ENCODE measurements around the gene GREB1L. TPM values are rescaled to one million over a fixed set of nuclear protein-coding genes. Genes with fewer than 3 reads are reported as not detected.

Gene GREB1L
- total RNA-seq, 1 experiment from 2014 or later: 75.4 TPM

- Mint-ChIP-seq H3K27ac (ENCODE audit: unreplicated experiment) (no peak overlapping the region), H3K9me3 (ENCODE audit: unreplicated experiment) (no peaks in the 10 kb centered on the region), H3K36me3 (ENCODE audit: insufficient read depth, unreplicated experiment) (no peaks in the 10 kb centered on the region), H3K4me1 (ENCODE audit: low read depth, unreplicated experiment) (peaks cover 19% of the 10 kb centered on the region), H3K4me3 (ENCODE audit: unreplicated experiment) (no peak overlapping the region), H3K27me3 (ENCODE audit: insufficient read depth, unreplicated experiment) (no peaks in the 10 kb centered on the region)
- POLR2A ChIA-PET: no interaction called here
- no peak for TF ChIP-seq CTCF (IDR thresholded peaks at IDR 0.05; ENCODE audit: insufficient read depth in 1 of 2, low read depth in 1 of 2, low read length in 1 of 2, severe bottlenecking in 1 of 2, unreplicated experiment in 1 of 2)
- intact Hi-C loops (cut with micrococcal nuclease; ENCODE audit: unreplicated experiment): no loop called here
- BruUV-seq (replicated peaks): no TSS peak
- no peaks in the 10 kb centered on the region for H3K36me3 ChIP-seq (ENCODE audit: control insufficient read depth, insufficient read depth, low read length)
- DNase-seq: no peak
- H3K27me3 ChIP-seq (replicated peaks; ENCODE audit: control insufficient read depth, insufficient read depth, low read length): no peaks in the 10 kb centered on the region
- H3K9me3 ChIP-seq: no peaks in the 10 kb centered on the region
- CTCF ChIA-PET: no interaction called here
- H3K4me1 ChIP-seq: peaks cover 28% of the 10 kb centered on the region
- no peak overlapping the region for H3K4me3 ChIP-seq (ENCODE audit: low read depth, low read length)
These were observed 42.5 kb downstream of the GREB1L start for GRCh38 chr18:21284540-21284939.

GRCh38 chr18:21289827-21290226 lies 47.8 kb downstream of the GREB1L start:
- CTCF ChIA-PET: no interaction called here

GRCh38 chr18:21291106-21291505 lies 49.1 kb downstream of the GREB1L start:
- Histone ChIP-seq H3K9me3 (no peaks in the 10 kb centered on the region), H3K36me3 (ENCODE audit: control insufficient read depth, insufficient read depth, low read length) (no peaks in the 10 kb centered on the region), H3K27me3 (replicated peaks; ENCODE audit: control insufficient read depth, insufficient read depth, low read length) (no peaks in the 10 kb centered on the region), H3K4me3 (ENCODE audit: low read depth, low read length) (no peak overlapping the region), H3K4me1 (peaks cover 16% of the 10 kb centered on the region)
- Mint-ChIP-seq H3K36me3 (ENCODE audit: insufficient read depth, unreplicated experiment) (peaks cover 14% of the 10 kb centered on the region), H3K4me1 (ENCODE audit: low read depth, unreplicated experiment) (peaks cover 28% of the 10 kb centered on the region), H3K9me3 (ENCODE audit: unreplicated experiment) (no peaks in the 10 kb centered on the region), H3K27ac (ENCODE audit: unreplicated experiment) (peak overlapping the region; percentile 31), H3K4me3 (ENCODE audit: unreplicated experiment) (no peak overlapping the region), H3K27me3 (ENCODE audit: insufficient read depth, unreplicated experiment) (no peaks in the 10 kb centered on the region)
- no TSS peak for BruUV-seq (replicated peaks)
- peak; percentile 49 to 58 for DNase-seq
- CTCF ChIA-PET: no interaction called here
- intact Hi-C loops (cut with micrococcal nuclease; ENCODE audit: unreplicated experiment): no loop called here
- POLR2A ChIA-PET: interaction anchor here (0.6 kb wide), 2 partner anchors 48 to 251 kb away, joined by 3 to 4 read pairs; no protein-coding TSS in a partner anchor
- no peak for TF ChIP-seq CTCF (IDR thresholded peaks at IDR 0.05; ENCODE audit: insufficient read depth in 1 of 2, low read depth in 1 of 2, low read length in 1 of 2, severe bottlenecking in 1 of 2, unreplicated experiment in 1 of 2)

More at GRCh38 chr18:21289827-21290226, 47.8 kb downstream of the GREB1L start:
- no peaks in the 10 kb centered on the region for H3K27me3 ChIP-seq (replicated peaks; ENCODE audit: control insufficient read depth, insufficient read depth, low read length)
- Mint-ChIP-seq H3K9me3 (ENCODE audit: unreplicated experiment) (no peaks in the 10 kb centered on the region), H3K4me3 (ENCODE audit: unreplicated experiment) (no peak overlapping the region), H3K27ac (ENCODE audit: unreplicated experiment) (no peak overlapping the region), H3K4me1 (ENCODE audit: low read depth, unreplicated experiment) (peaks cover 28% of the 10 kb centered on the region), H3K27me3 (ENCODE audit: insufficient read depth, unreplicated experiment) (no peaks in the 10 kb centered on the region), H3K36me3 (ENCODE audit: insufficient read depth, unreplicated experiment) (peaks cover 6% of the 10 kb centered on the region)
- POLR2A ChIA-PET: no interaction called here
- H3K9me3 ChIP-seq: no peaks in the 10 kb centered on the region
- no peak for DNase-seq
- TF ChIP-seq CTCF (IDR thresholded peaks at IDR 0.05; ENCODE audit: insufficient read depth in 1 of 2, low read depth in 1 of 2, low read length in 1 of 2, severe bottlenecking in 1 of 2, unreplicated experiment in 1 of 2): no peak
- BruUV-seq (replicated peaks): no TSS peak
- peaks cover 18% of the 10 kb centered on the region for H3K4me1 ChIP-seq
- no peak overlapping the region for H3K4me3 ChIP-seq (ENCODE audit: low read depth, low read length)
- H3K36me3 ChIP-seq (ENCODE audit: control insufficient read depth, insufficient read depth, low read length): no peaks in the 10 kb centered on the region
- intact Hi-C loops (cut with micrococcal nuclease; ENCODE audit: unreplicated experiment): no loop called here

Data from Caco-2 (cell line).